Measurements from ENCODE around the gene BRWD1. TPM values are rescaled to one million over a fixed set of nuclear protein-coding genes. Genes with fewer than 3 reads are reported as not detected.

Gene BRWD1
- total and polyA plus RNA-seq, 2 of the 13 experiments (the other 11 are each of a cell fraction or from before 2014, with no cell fraction given), result 13.9 to 28.0 TPM

DNA sequence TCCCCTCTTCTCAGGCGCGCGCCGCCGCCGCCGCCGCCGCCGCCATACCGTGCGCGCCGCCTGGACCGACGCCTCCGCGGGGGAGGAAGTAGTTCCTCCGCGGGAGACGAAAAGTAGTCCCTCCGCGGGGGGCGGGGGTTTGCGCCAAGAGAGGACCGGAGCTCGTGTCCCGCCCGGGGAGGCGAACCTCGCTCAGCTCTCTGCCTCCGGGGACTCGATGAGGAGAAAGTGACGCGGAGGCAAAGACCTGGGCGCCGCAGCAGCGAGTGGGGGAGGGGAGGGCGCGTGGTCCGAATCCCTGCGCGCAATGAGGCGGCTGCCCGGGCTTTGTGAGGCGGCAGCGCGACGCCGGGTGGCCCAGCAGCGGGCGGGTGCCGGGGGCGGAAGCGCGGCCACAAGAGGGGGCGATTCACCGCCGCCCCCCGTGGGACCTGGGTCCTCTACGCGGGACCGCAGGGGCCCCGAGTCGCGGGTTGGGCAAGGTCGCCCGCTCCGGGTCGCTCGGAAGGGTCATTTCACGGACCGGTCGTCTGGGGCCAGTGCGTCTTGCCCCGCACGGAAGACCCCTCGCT lies at the start of gene BRWD1 (continued):
- no peak for TF ChIP-seq ZKSCAN1 (IDR thresholded peaks at IDR 0.05; ENCODE audit: low read length)
- peak; percentile 76 for TF ChIP-seq CCDC6 (CRISPR knock-in tag; IDR thresholded peaks at IDR 0.05)
- peak; percentile 62; the same call in 1 of the 2 replicates for TF ChIP-seq HIVEP1 (CRISPR knock-in tag; IDR thresholded peaks at IDR 0.05)
- no peak for TF ChIP-seq ZBTB21 (CRISPR knock-in tag; IDR thresholded peaks at IDR 0.05)
- peak; percentile 68 for TF ChIP-seq POLR2AphosphoS5 (IDR thresholded peaks at IDR 0.05; ENCODE audit: low read depth, low read length)
- peak; percentile 89 for TF ChIP-seq PHF21A (CRISPR knock-in tag; IDR thresholded peaks at IDR 0.05)
- no peak for TF ChIP-seq ZNF274 (CRISPR knock-in tag; IDR thresholded peaks at IDR 0.05)
- TF ChIP-seq NFRKB (IDR thresholded peaks at IDR 0.05), result peak; percentile 51; the same call in 1 of the 2 replicates
- TF ChIP-seq, protein P1, sequence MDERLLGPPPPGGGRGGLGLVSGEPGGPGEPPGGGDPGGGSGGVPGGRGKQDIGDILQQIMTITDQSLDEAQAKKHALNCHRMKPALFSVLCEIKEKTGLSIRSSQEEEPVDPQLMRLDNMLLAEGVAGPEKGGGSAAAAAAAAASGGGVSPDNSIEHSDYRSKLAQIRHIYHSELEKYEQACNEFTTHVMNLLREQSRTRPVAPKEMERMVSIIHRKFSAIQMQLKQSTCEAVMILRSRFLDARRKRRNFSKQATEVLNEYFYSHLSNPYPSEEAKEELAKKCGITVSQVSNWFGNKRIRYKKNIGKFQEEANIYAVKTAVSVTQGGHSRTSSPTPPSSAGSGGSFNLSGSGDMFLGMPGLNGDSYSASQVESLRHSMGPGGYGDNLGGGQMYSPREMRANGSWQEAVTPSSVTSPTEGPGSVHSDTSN (CRISPR knock-in tag; IDR thresholded peaks at IDR 0.05), result no peak
- TF ChIP-seq ZFX (CRISPR knock-in tag; IDR thresholded peaks at IDR 0.05; ENCODE audit: low read depth), result peak; percentile 64
- peak; percentile 71; the same call in 1 of the 2 replicates for TF ChIP-seq ZNF768 (CRISPR knock-in tag; IDR thresholded peaks at IDR 0.05)
- TF ChIP-seq ELF1 (CRISPR knock-in tag; IDR thresholded peaks at IDR 0.05), result no peak
- TF ChIP-seq, protein P2, sequence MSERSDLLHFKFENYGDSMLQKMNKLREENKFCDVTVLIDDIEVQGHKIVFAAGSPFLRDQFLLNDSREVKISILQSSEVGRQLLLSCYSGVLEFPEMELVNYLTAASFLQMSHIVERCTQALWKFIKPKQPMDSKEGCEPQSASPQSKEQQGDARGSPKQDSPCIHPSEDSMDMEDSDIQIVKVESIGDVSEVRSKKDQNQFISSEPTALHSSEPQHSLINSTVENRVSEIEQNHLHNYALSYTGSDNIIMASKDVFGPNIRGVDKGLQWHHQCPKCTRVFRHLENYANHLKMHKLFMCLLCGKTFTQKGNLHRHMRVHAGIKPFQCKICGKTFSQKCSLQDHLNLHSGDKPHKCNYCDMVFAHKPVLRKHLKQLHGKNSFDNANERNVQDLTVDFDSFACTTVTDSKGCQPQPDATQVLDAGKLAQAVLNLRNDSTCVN (CRISPR knock-in tag; IDR thresholded peaks at IDR 0.05; ENCODE audit: borderline replicate concordance), result 0 out of 2 replicates have a peak, but pooled peaks have one; percentile 10
- TF ChIP-seq, protein P3, sequence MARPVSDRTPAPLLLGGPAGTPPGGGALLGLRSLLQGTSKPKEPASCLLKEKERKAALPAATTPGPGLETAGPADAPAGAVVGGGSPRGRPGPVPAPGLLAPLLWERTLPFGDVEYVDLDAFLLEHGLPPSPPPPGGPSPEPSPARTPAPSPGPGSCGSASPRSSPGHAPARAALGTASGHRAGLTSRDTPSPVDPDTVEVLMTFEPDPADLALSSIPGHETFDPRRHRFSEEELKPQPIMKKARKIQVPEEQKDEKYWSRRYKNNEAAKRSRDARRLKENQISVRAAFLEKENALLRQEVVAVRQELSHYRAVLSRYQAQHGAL (CRISPR knock-in tag; IDR thresholded peaks at IDR 0.05; ENCODE audit: not compliant biosample characterization), result no peak
- TF ChIP-seq RFX3 (CRISPR knock-in tag; IDR thresholded peaks at IDR 0.05), result no peak
- TF ChIP-seq SALL1 (CRISPR knock-in tag; IDR thresholded peaks at IDR 0.05), result peak; percentile 82; the same call in 1 of the 2 replicates
- TF ChIP-seq, protein P4, sequence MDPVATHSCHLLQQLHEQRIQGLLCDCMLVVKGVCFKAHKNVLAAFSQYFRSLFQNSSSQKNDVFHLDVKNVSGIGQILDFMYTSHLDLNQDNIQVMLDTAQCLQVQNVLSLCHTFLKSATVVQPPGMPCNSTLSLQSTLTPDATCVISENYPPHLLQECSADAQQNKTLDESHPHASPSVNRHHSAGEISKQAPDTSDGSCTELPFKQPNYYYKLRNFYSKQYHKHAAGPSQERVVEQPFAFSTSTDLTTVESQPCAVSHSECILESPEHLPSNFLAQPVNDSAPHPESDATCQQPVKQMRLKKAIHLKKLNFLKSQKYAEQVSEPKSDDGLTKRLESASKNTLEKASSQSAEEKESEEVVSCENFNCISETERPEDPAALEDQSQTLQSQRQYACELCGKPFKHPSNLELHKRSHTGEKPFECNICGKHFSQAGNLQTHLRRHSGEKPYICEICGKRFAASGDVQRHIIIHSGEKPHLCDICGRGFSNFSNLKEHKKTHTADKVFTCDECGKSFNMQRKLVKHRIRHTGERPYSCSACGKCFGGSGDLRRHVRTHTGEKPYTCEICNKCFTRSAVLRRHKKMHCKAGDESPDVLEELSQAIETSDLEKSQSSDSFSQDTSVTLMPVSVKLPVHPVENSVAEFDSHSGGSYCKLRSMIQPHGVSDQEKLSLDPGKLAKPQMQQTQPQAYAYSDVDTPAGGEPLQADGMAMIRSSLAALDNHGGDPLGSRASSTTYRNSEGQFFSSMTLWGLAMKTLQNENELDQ (CRISPR knock-in tag; IDR thresholded peaks at IDR 0.05; ENCODE audit: borderline replicate concordance), result no peak
- TF ChIP-seq, protein P5, sequence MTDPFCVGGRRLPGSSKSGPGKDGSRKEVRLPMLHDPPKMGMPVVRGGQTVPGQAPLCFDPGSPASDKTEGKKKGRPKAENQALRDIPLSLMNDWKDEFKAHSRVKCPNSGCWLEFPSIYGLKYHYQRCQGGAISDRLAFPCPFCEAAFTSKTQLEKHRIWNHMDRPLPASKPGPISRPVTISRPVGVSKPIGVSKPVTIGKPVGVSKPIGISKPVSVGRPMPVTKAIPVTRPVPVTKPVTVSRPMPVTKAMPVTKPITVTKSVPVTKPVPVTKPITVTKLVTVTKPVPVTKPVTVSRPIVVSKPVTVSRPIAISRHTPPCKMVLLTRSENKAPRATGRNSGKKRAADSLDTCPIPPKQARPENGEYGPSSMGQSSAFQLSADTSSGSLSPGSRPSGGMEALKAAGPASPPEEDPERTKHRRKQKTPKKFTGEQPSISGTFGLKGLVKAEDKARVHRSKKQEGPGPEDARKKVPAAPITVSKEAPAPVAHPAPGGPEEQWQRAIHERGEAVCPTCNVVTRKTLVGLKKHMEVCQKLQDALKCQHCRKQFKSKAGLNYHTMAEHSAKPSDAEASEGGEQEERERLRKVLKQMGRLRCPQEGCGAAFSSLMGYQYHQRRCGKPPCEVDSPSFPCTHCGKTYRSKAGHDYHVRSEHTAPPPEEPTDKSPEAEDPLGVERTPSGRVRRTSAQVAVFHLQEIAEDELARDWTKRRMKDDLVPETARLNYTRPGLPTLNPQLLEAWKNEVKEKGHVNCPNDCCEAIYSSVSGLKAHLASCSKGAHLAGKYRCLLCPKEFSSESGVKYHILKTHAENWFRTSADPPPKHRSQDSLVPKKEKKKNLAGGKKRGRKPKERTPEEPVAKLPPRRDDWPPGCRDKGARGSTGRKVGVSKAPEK (CRISPR knock-in tag; IDR thresholded peaks at IDR 0.05; ENCODE audit: borderline replicate concordance), result no peak
- no peak for TF ChIP-seq ZNF577 (CRISPR knock-in tag; IDR thresholded peaks at IDR 0.05; ENCODE audit: borderline replicate concordance, low read depth)
- no peak for TF ChIP-seq LCORL (IDR thresholded peaks at IDR 0.05)
- TF ChIP-seq LCORL (CRISPR knock-in tag; IDR thresholded peaks at IDR 0.05), result peak; percentile 77
- TF ChIP-seq TBL1XR1 (IDR thresholded peaks at IDR 0.05; ENCODE audit: borderline replicate concordance, low read length, partially characterized antibody), result no peak
